Sciatic nerve (tissue), 2 donors: Measurements from ENCODE around the gene GPER1. TPM values are rescaled to one million over a fixed set of nuclear protein-coding genes. Genes with fewer than 3 reads are reported as not detected.
A peak's percentile ranks its signal among the peaks of the same experiment; 100 is the strongest.

Source experiments
- ATAC-seq: fragments of 200-7000 bp; cut with Tn5 transposase; one replicate; pipeline ENCODE4 v1.9.1; 2020; ENCODE audit warnings: mild to moderate bottlenecking, moderate library complexity
- DNase-seq: peaks from one replicate; pipeline ENCODE4 v3.0.0-alpha.2; 2020; ENCODE audit warnings: low spot score
- intact Hi-C: fragments of 100-400 bp; cut with DNase I; formaldehyde crosslinking; loops from one replicate; pipeline ENCODE4 v1.14.2; 2022
- total RNA-seq: library from RNA; stranded (reverse); fragmentation: NEBNext Ultra II Directional; extraction: Animal tissue kit (Norgen Biotek cat#: 25700); gene quantifications from one replicate; pipeline ENCODE4 v1.2.1, GENCODE V29; 2021
- donor health status: DM: no; HTN: no; CAD: no.
- donor health status: DM: no; HTN: no; CAD: no.

GPER1 gene
- total RNA-seq, 1 donor from 2014 or later: 11.1 TPM

- intact Hi-C loops: no loop called here
Observed at GRCh38 chr7:1052031-1052818, 35.7 kb upstream of the GPER1 start.

GRCh38 chr7:1053002-1053411 is 34.9 kb upstream of the GPER1 start:
- DNase-seq (no peak), ATAC-seq (no peak)
- intact Hi-C loops: no loop called here

More at GRCh38 chr7:1052031-1052818, 35.7 kb upstream of the GPER1 start:
- DNase-seq: no peak
- ATAC-seq: peak; percentile 7

DNA sequence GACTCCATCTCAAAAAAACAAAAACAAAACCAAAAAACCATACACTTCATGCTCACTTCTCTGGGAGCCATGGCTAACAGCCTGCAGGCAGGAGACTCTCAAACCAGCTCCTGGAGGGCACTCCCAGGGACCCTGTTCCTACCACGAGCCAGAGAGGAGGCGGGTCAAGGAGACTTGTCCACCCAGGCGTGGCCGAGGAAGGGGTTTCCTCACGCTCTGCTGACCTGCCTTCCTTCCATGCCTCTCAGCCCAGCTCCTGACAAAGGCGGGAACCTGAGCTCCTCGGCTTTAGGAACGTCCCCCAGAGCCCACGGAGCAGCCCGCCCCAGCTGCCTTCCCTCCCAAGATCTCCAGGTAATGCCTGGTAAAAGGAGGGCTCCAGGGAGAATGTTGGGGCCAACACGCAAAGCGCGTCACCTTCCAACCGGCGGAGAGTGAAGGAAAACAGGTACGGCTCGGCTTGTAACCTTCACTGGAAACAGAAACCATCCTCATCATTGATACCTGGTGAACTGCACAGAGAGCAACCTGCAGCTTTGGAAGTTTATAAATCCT is 34.0 kb upstream of the GPER1 start:
- ATAC-seq (no peak), DNase-seq (no peak)
- intact Hi-C loops: no loop called here

- intact Hi-C loops: no loop called here
- DNase-seq (peak; percentile 81), ATAC-seq (peak; percentile 57)
Observed at GRCh38 chr7:1054438-1054837, 33.5 kb upstream of the GPER1 start.

DNA sequence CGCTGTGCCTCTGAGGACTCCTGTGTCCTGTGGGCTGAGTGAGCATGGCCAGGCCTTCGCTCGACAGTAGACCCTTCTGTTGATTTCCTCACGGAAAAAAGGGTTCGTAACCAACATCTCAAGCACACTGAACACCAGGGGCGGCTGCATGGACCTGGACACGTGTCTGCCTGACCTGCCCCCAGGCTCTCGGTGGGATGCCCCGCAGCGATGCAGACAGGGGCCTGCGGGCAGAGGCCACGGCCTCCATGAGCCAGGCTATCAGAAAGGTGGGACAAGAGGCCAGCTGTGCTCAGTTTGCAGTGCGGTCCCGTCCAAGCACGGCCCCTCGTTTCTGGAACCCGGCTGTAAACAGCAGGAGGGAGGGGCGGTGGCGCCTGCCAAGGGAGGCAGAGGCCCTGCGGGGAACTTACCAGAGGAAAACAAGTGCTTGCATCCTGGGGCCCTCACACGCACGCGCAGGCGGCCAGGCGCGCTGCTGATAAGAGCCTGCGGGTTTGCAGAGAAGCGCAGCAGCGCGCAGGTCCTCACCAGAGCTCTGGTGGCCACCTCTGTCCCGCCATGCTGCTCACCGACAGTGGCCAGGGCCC is 33.0 kb upstream of the GPER1 start:
- DNase-seq (peak; percentile 89), ATAC-seq (peak; percentile 72)
- intact Hi-C loops: no loop called here

GRCh38 chr7:1055491-1055955 is 32.4 kb upstream of the GPER1 start:
- intact Hi-C loops: no loop called here
- ATAC-seq (no peak), DNase-seq (no peak)

- ATAC-seq (no peak), DNase-seq (no peak)
- intact Hi-C loops: no loop called here
Observed at GRCh38 chr7:1055956-1056784, 31.7 kb upstream of the GPER1 start.

DNA sequence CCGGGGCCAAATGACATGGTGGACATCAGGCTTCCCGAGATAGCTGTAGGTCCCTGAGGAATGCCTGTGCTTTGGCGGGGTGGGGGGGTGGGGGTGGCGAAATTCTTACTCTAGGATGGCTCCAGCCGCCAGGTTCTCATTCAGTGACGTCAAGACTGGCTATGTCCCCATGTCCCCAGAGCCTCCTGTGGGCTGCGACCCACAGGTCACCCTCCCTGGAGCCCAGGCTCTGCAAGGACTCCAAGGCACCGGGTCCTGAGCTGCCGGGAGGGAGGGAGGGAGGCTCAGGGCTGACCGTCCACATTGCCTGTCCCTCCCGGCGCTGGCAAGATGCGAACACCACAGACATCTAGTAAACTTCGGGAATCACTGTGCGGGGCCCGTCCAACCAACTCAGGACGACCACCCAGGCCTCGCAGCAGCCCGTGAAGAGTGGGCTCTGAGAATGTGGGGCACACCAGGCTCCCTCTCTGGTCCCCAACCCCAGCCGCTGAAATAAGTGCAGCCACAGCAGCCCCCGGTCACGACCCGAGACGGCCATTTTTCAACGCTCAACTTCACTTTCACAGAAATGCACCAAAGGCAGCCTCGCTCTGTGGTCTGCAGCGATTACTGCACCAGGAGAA is 31.0 kb upstream of the GPER1 start:
- intact Hi-C loops: no loop called here
- DNase-seq (no peak), ATAC-seq (no peak)

- intact Hi-C loops: no loop called here
- ATAC-seq (no peak), DNase-seq (no peak)
Observed at GRCh38 chr7:1057416-1058291, 30.3 kb upstream of the GPER1 start.

- ATAC-seq (no peak), DNase-seq (no peak)
- intact Hi-C loops: no loop called here
Observed at GRCh38 chr7:1058311-1058710, 29.6 kb upstream of the GPER1 start.

- intact Hi-C loops: no loop called here
- DNase-seq (no peak), ATAC-seq (peak; percentile 53)
Observed at GRCh38 chr7:1058821-1059199, 29.1 kb upstream of the GPER1 start.

GRCh38 chr7:1059200-1060091 is 28.5 kb upstream of the GPER1 start:
- peak; percentile 81 for DNase-seq
- intact Hi-C loops: no loop called here
- peak; percentile 53 for ATAC-seq

- DNase-seq: no peak
- intact Hi-C loops: no loop called here
- ATAC-seq: no peak
Observed at GRCh38 chr7:1060315-1061072, 27.4 kb upstream of the GPER1 start.

DNA sequence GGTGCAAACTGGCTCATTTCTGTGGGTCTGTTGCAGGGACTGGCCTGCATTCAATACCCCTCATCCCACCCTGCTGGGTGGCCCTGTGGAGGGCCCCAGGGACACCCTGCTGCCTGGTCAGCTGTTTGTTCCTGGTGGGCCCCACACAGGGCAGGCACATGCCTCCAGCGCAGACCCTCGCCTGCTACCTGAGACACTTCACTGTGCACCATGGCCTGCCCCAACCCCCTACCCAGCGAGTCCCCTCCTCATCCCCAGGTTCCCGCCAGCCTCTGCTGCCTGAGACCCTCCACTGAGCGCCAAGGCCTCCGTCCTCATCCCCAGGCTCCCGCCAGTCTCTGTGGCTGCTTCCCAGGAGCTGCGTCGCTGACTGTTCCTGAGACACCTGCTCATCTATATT is 26.7 kb upstream of the GPER1 start:
- intact Hi-C loops: no loop called here
- DNase-seq: no peak
- no peak for ATAC-seq

DNA sequence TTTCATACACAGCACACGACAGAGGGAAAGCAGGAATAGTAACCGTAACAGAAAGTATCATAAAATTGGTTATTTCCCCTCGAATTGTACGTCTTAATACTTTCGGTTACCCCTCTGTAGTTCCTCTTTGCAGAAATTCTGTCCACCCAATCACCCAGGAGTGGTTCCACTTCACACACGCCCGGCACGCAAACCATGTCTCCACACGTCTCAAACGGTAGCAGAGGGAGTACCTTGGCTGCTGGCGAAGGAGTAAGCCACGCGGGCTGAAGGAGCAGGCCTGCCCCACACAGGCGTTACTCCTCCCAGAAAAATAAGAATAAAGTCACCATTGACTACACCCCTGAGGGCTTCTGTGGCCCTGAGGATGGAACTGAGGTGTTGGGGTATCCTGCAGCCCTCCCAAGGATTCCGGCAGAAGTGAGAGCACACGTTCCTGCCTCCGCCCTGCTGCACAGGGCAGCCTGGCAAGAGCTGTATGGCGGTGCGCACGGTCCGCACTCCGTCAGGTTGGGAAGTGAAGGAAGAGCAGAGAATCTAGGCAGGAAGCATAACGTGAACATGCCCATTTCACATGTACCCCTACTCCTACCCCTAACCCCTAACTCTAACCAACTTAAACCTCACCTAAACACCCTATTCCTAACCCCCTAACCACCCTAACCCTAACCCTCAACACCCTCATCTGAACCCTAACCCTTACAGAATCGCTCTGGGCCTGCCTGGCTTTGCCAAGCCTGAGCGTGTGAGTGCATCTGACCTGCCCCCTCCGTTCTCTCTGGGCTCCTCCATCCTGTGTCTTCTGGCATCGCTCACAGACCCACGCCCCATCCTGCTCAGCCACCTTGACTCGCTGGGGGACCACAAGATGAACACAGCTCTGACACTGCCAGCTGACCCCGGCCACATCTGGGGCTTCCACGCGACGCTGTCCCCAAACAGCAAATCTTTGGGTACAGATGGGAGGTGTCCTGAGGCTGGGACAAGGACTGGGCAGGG is 25.3 kb upstream of the GPER1 start:
- intact Hi-C loops: no loop called here
- DNase-seq: no peak
- no peak for ATAC-seq
